GM12864 (cell line): ENCODE data around the gene FAS.
"Not testable (repeated sequence)": the region's sequence is repeated elsewhere in the genome, so short reads cannot be mapped to it uniquely, and the experiment has no call there.

Experiments used
- DNase-seq: peaks from one replicate; pipeline ENCODE4 v3.0.0-alpha.2; 2011; ENCODE audit warnings: low read depth
- H3K4me3 ChIP-seq: 2 replicates; pipeline ENCODE4 v1.5.1; 2011; ENCODE audit warnings: mild to moderate bottlenecking, low read depth, low read length, control low read depth
- TF ChIP-seq, protein P1 (sequence below): IDR thresholded peaks from 2 replicates; pipeline ENCODE4 v1.5.1; 2011; ENCODE audit warnings: low read depth, mild to moderate bottlenecking, moderate library complexity, low read length, control low read depth, inconsistent platforms; ENCODE audit errors: missing control alignments

Gene FAS

DNA sequence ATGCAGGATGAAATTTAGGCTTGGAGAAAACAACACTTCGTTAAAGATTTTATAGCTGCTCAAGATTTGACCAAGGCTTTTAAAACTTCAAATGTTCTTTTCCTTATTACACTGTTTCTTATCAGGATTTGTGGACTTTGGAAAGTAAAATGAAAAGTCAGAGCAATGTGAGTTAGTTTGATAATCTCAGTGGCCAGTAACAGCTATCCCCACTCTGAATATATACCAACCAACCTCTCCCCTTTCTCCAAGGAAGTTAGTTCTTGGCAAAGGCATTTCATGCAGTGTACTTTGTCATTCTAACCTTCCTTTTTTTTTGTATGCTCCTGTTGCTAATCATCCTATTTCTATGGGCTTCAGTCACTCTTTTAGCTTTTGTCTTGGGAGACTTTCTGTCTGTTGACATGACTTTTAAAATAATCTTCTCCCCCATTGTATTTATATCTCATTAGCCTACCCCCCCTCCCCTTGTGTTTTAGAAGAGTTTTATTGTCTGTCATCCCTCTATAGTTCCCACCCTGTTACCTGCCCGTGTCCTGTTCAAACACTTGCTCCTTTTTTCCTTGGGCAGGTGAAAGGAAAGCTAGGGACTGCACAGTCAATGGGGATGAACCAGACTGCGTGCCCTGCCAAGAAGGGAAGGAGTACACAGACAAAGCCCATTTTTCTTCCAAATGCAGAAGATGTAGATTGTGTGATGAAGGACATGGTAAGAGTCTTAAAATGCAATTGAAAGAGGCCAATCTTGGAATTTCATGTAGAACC is 16.7 kb downstream of the FAS start:
- H3K4me3 ChIP-seq = no peak overlapping the region
- TF ChIP-seq, protein P1, sequence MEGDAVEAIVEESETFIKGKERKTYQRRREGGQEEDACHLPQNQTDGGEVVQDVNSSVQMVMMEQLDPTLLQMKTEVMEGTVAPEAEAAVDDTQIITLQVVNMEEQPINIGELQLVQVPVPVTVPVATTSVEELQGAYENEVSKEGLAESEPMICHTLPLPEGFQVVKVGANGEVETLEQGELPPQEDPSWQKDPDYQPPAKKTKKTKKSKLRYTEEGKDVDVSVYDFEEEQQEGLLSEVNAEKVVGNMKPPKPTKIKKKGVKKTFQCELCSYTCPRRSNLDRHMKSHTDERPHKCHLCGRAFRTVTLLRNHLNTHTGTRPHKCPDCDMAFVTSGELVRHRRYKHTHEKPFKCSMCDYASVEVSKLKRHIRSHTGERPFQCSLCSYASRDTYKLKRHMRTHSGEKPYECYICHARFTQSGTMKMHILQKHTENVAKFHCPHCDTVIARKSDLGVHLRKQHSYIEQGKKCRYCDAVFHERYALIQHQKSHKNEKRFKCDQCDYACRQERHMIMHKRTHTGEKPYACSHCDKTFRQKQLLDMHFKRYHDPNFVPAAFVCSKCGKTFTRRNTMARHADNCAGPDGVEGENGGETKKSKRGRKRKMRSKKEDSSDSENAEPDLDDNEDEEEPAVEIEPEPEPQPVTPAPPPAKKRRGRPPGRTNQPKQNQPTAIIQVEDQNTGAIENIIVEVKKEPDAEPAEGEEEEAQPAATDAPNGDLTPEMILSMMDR = no peak
- DNase-seq = no peak

DNA sequence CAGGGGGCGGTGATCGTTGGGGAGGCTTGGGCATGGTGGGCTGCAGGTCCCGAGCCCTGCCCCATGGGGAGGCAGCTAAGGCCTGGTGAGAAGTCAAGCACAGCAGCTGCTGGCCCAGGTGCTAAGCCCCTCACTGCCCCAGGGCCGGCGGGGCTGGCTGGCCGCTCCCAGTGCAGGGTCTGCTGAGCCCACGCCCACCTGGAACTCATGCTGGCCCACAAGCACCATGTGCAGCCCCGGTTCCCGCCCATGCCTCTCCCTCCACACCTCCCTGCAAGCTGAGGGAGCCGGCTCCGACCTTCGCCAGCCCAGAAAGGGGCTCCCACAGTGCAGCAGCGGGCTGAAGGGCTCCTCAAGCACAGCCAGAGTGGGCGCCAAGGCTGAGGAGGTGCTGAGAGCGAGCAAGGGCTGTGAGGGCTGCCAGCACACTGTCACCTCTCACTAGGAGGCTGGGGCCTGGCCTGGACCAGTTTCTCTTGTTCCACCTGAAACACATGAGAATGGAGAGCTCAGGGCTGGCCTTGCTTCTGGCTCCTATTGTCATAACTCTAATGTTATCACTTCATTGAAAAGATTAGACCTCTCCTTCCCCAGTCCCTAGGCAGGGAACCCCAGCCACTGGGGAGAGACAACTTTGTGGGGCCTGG is 28.2 kb downstream of the FAS start:
- not testable (repeated sequence) for DNase-seq, H3K4me3 ChIP-seq

DNA sequence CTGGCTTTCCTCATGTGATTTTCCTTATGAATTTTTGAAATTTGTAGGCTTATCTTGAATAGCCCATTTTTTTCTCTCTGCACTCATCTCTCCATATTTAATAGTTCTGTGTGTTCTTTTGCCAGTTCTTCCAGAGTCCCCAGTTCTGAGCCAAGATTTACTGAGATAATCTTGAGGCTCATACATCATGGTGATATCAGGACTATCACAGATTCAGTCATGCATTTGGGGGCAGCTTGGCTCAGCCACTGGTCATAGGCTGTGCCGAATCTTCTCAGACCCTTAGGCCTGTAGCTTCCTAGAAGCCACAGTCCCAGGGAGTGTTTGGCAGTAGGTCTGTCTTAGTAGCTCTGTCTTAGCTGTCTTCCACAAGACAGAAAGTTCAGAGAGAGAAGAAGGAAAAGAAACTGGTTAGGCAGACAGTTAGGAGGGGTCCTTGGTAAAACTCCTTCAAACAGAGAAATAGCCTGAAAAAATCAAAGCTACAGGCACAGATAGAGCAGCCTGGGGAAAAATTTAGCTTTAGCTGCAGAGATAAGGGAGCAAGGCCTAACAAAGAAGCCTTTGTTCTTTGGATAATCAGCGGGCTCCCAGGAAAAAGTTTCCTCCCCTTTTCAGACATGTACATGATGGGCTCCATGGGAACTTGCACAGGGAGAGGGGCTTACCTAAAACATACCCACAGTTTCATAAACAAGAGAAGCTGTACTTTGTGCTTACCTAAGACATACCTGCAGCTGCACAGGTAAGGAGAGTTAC is 29.1 kb downstream of the FAS start:
- DNase-seq = no peak
- H3K4me3 ChIP-seq = no peak overlapping the region
- TF ChIP-seq, protein P1 = no peak

DNA sequence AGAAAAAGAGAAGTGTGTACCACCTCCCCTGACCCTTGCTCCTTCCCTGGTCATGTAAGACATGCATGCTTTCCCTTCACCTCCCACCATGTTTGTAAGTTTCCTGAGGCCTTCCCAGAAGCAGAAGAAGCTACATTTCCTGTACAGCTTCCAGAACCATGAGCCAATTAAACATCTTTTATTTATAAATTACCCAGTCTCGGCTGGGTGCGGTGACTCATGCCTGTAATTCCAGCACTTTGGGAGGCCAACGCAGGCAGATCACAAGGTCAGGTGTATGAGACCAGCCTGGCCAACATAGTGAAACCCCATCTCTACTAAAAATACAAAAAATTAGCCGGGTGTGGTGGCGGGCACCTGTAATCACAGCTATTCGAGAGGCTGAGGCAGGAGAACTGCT is 30.9 kb downstream of the FAS start:
- not testable (repeated sequence) for DNase-seq, H3K4me3 ChIP-seq

DNA sequence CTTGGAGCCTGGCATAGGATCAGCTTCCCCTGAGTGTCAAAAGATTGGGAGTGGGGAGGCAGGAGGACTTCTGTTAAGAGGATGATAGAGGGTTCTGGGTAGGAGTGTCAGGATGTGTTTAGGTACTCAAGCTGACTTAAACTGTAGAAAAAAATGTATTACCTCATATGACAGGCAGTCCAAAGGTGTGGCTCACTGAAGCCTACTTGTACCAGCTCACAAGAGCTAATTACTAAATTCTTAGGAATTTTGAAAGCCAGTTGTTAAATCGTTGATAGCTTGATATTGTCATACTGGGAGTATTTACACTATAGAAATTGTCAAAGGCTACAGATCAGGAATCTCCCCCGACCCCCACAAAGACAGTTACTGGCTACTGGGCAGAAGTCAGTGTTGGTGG is 32.1 kb downstream of the FAS start:
- TF ChIP-seq, protein P1 = no peak
- no peak for DNase-seq
- no peak overlapping the region for H3K4me3 ChIP-seq

DNA sequence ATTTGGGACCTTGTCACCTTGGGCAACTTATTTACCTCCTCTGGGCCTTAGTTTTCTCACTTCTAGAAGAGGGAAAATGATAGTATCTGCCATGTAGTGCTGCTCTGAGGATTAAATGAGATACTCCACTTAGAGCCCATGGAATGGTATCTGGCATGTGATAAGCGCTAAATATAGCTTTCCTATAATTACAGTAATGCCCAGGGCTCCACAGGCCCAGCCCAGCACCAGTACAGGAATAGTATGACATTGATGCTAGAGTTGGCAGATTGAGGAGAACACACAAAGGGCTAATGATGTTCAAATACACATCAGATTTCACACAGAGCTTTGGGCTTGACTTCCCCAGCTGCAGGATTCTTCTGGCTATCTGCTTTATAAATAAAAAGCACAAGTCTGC is 34.9 kb downstream of the FAS start:
- TF ChIP-seq, protein P1 = no peak
- no peak overlapping the region for H3K4me3 ChIP-seq
- no peak for DNase-seq

DNA sequence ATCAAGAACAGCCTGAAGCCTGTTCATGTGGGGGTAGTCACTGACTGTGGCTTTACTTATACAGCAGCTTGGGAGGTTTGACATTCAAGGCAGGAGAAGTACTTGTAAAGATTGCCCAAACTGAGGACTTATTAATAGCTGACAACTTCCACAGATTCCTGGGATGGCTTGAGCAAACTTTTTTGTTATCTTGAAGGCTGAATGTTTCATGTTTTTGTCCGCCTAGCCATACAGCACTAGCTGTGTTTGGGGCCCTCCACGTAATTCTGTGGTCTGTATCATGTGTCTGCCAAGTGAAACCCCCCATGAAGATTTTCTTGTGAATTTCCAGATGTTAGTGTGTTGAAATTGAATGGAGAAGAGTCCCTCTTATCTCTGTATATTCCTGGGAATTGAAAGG is 38.6 kb downstream of the FAS start:
- DNase-seq = no peak
- TF ChIP-seq, protein P1 = no peak
- no peak overlapping the region for H3K4me3 ChIP-seq
